Upper lobe of right lung (tissue), 1 donor: ENCODE data around the gene EXOC3L1. TPM values are rescaled to one million over a fixed set of nuclear protein-coding genes. Genes with fewer than 3 reads are reported as not detected.
A peak's percentile ranks its signal among the peaks of the same experiment; 100 is the strongest.

ENCODE experiments used
- ATAC-seq: fragments of 200-7000 bp; cut with Tn5 transposase; one replicate; pipeline ENCODE4 v1.9.1; 2020; ENCODE audit warnings: mild to moderate bottlenecking, moderate library complexity
- DNase-seq: peaks from one replicate; pipeline ENCODE4 v3.0.0-alpha.2; 2020
- H3K27ac ChIP-seq: fragments of 200-600 bp; one replicate; pipeline ENCODE4 v1.8.0; 2022
- H3K27me3 ChIP-seq: fragments of 200-600 bp; one replicate; pipeline ENCODE4 v1.8.0; 2022; ENCODE audit warnings: mild to moderate bottlenecking
- H3K36me3 ChIP-seq: fragments of 200-600 bp; one replicate; pipeline ENCODE4 v1.8.0; 2022
- H3K4me1 ChIP-seq: fragments of 200-600 bp; one replicate; pipeline ENCODE4 v1.8.0; 2022
- H3K4me3 ChIP-seq: fragments of 200-600 bp; one replicate; pipeline ENCODE4 v1.8.0; 2022; ENCODE audit warnings: mild to moderate bottlenecking
- H3K9me3 ChIP-seq: fragments of 200-600 bp; one replicate; pipeline ENCODE4 v1.8.0; 2022
- CTCF ChIP-seq: fragments of 200-600 bp; IDR thresholded peaks from one replicate; pipeline ENCODE4 v1.8.0; 2022; ENCODE audit warnings: antibody characterized with exemption
- intact Hi-C: fragments of 100-400 bp; cut with DNase I; formaldehyde crosslinking; loops from one replicate; pipeline ENCODE4 v1.11.0; 2022
- microRNA-seq: library from miRNA; unstranded; fragments of <30 nt; microRNA quantifications from one replicate; pipeline ENCODE4 v1.2.0, GENCODE V29; 2020; ENCODE audit warnings: borderline microRNAs expressed
- total RNA-seq: library from RNA; stranded (reverse); fragmentation: NEBNext Ultra II Directional; extraction: Animal tissue kit (Norgen Biotek cat#: 25700); gene quantifications from one replicate; pipeline ENCODE4 v1.2.1, GENCODE V29; 2021
- donor health status: DM: no; HTN: yes; CAD: no; lungs with severe emphysema.

Gene EXOC3L1
- total RNA-seq, 1 donor from 2014 or later = 17.1 TPM

GRCh38 chr16:67145746-67146145 is 44.2 kb downstream of the EXOC3L1 start:
- no peak for ATAC-seq
- no peak for TF ChIP-seq CTCF
- Histone ChIP-seq H3K4me3 (no peak overlapping the region), H3K4me1 (peaks cover under 1% of the 10 kb centered on the region), H3K27ac (no peak overlapping the region), H3K27me3 (no peaks in the 10 kb centered on the region), H3K36me3 (peaks cover 78% of the 10 kb centered on the region), H3K9me3 (no peaks in the 10 kb centered on the region)
- DNase-seq = no peak
- intact Hi-C loops = no loop called here

GRCh38 chr16:67144943-67145342 is 45.0 kb downstream of the EXOC3L1 start:
- H3K27ac ChIP-seq = no peak overlapping the region
- no peaks in the 10 kb centered on the region for H3K4me1 ChIP-seq
- no peak overlapping the region for H3K4me3 ChIP-seq
- H3K9me3 ChIP-seq = no peaks in the 10 kb centered on the region
- TF ChIP-seq CTCF = no peak
- H3K36me3 ChIP-seq = peaks cover 86% of the 10 kb centered on the region
- no peaks in the 10 kb centered on the region for H3K27me3 ChIP-seq
- ATAC-seq (no peak), DNase-seq (no peak)
- intact Hi-C loops = no loop called here

GRCh38 chr16:67142342-67142741 is 47.6 kb downstream of the EXOC3L1 start:
- Histone ChIP-seq H3K36me3 (peaks cover 99% of the 10 kb centered on the region), H3K4me3 (no peak overlapping the region), H3K9me3 (no peaks in the 10 kb centered on the region), H3K27me3 (no peaks in the 10 kb centered on the region), H3K4me1 (no peaks in the 10 kb centered on the region), H3K27ac (no peak overlapping the region)
- no peak for ATAC-seq
- TF ChIP-seq CTCF = no peak
- intact Hi-C loops = no loop called here
- DNase-seq = no peak

- ATAC-seq (no peak), DNase-seq (no peak)
- peaks cover 98% of the 10 kb centered on the region for H3K36me3 ChIP-seq
- TF ChIP-seq CTCF = no peak
- intact Hi-C loops = no loop called here
- no peaks in the 10 kb centered on the region for H3K9me3 ChIP-seq
- no peaks in the 10 kb centered on the region for H3K27me3 ChIP-seq
- H3K4me3 ChIP-seq = no peak overlapping the region
- no peak overlapping the region for H3K27ac ChIP-seq
- no peaks in the 10 kb centered on the region for H3K4me1 ChIP-seq
These were observed 48.5 kb downstream of the EXOC3L1 start for GRCh38 chr16:67141391-67141790.

- H3K9me3 ChIP-seq = no peaks in the 10 kb centered on the region
- DNase-seq (no peak), ATAC-seq (no peak)
- peaks cover 98% of the 10 kb centered on the region for H3K36me3 ChIP-seq
- no peaks in the 10 kb centered on the region for H3K27me3 ChIP-seq
- TF ChIP-seq CTCF = no peak
- H3K4me1 ChIP-seq = no peaks in the 10 kb centered on the region
- intact Hi-C loops = no loop called here
- no peak overlapping the region for H3K4me3 ChIP-seq
- H3K27ac ChIP-seq = no peak overlapping the region
These were observed 52.3 kb downstream of the EXOC3L1 start for GRCh38 chr16:67137605-67138004.

Small RNAs within 50 kb of the gene (microRNA-seq; reads per million reads assigned to microRNA genes)
- gene MIR328 = 71.2 reads per million, percentile 62 among the genes with 10 or more reads in this experiment

Other genes with a start within 250 kb of the EXOC3L1 start
- gene CES3, start 228.9 kb downstream of the EXOC3L1 start, total RNA-seq = 3.4 TPM
- 13.3 TPM for gene CES4A, start 201.5 kb downstream of the EXOC3L1 start, total RNA-seq
- 63.0 TPM for gene CBFB, start 161.0 kb downstream of the EXOC3L1 start, total RNA-seq
- gene PHAF1, start 80.2 kb downstream of the EXOC3L1 start, total RNA-seq = 16.4 TPM
- gene B3GNT9, start 39.1 kb downstream of the EXOC3L1 start, total RNA-seq = 19.3 TPM
- gene TRADD, start 30.2 kb downstream of the EXOC3L1 start, total RNA-seq = 24.1 TPM
- gene FBXL8, start 30.2 kb downstream of the EXOC3L1 start, total RNA-seq = 34.1 TPM
- 87.8 TPM for gene HSF4, start 25.4 kb downstream of the EXOC3L1 start, total RNA-seq
- gene NOL3, start 19.6 kb downstream of the EXOC3L1 start, total RNA-seq = 59.7 TPM
- 28.4 TPM for gene MATCAP1, start 6.2 kb downstream of the EXOC3L1 start, total RNA-seq
- gene E2F4, start 2.0 kb upstream of the EXOC3L1 start, total RNA-seq = 68.2 TPM
- gene ELMO3, start 9.0 kb upstream of the EXOC3L1 start, total RNA-seq = 17.5 TPM
- 39.3 TPM for gene TMEM208, start 37.0 kb upstream of the EXOC3L1 start, total RNA-seq
- gene FHOD1, start 57.3 kb upstream of the EXOC3L1 start, total RNA-seq = 94.9 TPM
- 2.4 TPM for gene SLC9A5, start 58.8 kb upstream of the EXOC3L1 start, total RNA-seq
- gene PLEKHG4, start 89.4 kb upstream of the EXOC3L1 start, total RNA-seq = 16.2 TPM
- gene KCTD19, start 136.6 kb upstream of the EXOC3L1 start, total RNA-seq = 1.4 TPM
- gene LRRC36, start 136.7 kb upstream of the EXOC3L1 start, total RNA-seq = 27.4 TPM
- 29.7 TPM for gene TPPP3, start 203.4 kb upstream of the EXOC3L1 start, total RNA-seq
- 11.1 TPM for gene ZDHHC1, start 226.3 kb upstream of the EXOC3L1 start, total RNA-seq
- 2.2 TPM for gene HSD11B2, start 241.0 kb upstream of the EXOC3L1 start, total RNA-seq